HepG2 (cell line): ENCODE data around the gene MLLT10. TPM values are rescaled to one million over a fixed set of nuclear protein-coding genes. Genes with fewer than 3 reads are reported as not detected.

Experiments
- CEBPB ChIP-seq: IDR thresholded peaks from 2 replicates; pipeline ENCODE4 v1.6.1; 2011; ENCODE audit warnings: low read depth, low read length, improper control_type of control experiment, borderline replicate concordance
- GPN1 ChIP-seq: sonication (generic); formaldehyde crosslinking; IDR thresholded peaks from 2 replicates; pipeline ENCODE4 v1.5.1; 2020; ENCODE audit warnings: missing genetic modification reagents, borderline replicate concordance
- SATB2 ChIP-seq: sonication (generic); formaldehyde crosslinking; IDR thresholded peaks from 2 replicates; pipeline ENCODE4 v1.5.0; 2020; ENCODE audit warnings: missing genetic modification reagents
- SOX5 ChIP-seq: IDR thresholded peaks from 2 replicates; pipeline ENCODE4 v1.6.1; 2016; ENCODE audit warnings: borderline replicate concordance
- SP140L ChIP-seq: sonication (generic); formaldehyde crosslinking; IDR thresholded peaks from 2 replicates; pipeline ENCODE4 v1.4.0; 2020; ENCODE audit warnings: missing genetic modification reagents, borderline replicate concordance
- SPEN ChIP-seq: sonication (generic); formaldehyde crosslinking; IDR thresholded peaks from 2 replicates; pipeline ENCODE4 v1.5.1; 2020; ENCODE audit warnings: low read depth, mild to moderate bottlenecking, missing genetic modification reagents
- ZBTB38 ChIP-seq: sonication (generic); formaldehyde crosslinking; IDR thresholded peaks from 2 replicates; pipeline ENCODE4 v1.5.1; 2020; ENCODE audit warnings: mild to moderate bottlenecking, missing genetic modification reagents
- ZNF430 ChIP-seq: sonication (generic); formaldehyde crosslinking; IDR thresholded peaks from 2 replicates; pipeline ENCODE4 v1.9.0; 2021; ENCODE audit warnings: mild to moderate bottlenecking, missing genetic modification reagents
- ZNF431 ChIP-seq: sonication (generic); formaldehyde crosslinking; IDR thresholded peaks from 2 replicates; pipeline ENCODE4 v1.9.0; 2022; ENCODE audit warnings: missing genetic modification reagents, low read depth, mild to moderate bottlenecking, borderline replicate concordance
- ZNF451 ChIP-seq: sonication (generic); formaldehyde crosslinking; IDR thresholded peaks from 2 replicates; pipeline ENCODE4 v1.5.0; 2020; ENCODE audit warnings: mild to moderate bottlenecking, missing genetic modification reagents
- ZNF572 ChIP-seq: sonication (generic); formaldehyde crosslinking; IDR thresholded peaks from 2 replicates; pipeline ENCODE4 v1.5.1; 2020; ENCODE audit warnings: mild to moderate bottlenecking, missing genetic modification reagents
- ZNF841 ChIP-seq: sonication (generic); formaldehyde crosslinking; IDR thresholded peaks from 2 replicates; pipeline ENCODE4 v1.8.1; 2023; ENCODE audit warnings: missing genetic modification reagents, borderline replicate concordance
- polyA plus RNA-seq, 8 experiments: library from polyadenylated mRNA; depleted of rRNA in 3 of 8; stranded (reverse) in 7 of 8; unstranded in 1 of 8; fragments of >200 nt; fragmentation: Illumina TruSeq in 4 of 8; extraction: Trizol in 4 of 8; gene quantifications; 2 replicates each; pipeline versions ENCODE4 v1.2.1 to v1.2.3, GENCODE V29; 2011 to 2016; ENCODE audit warnings: low read depth in 4 of 8, missing spikeins in 1 of 8, mixed read lengths in 1 of 8; ENCODE audit not compliant: insufficient read depth in 1 of 8
- total RNA-seq, 5 experiments: library from RNA; depleted of rRNA; stranded (reverse); fragments of >200 nt; fragmentation: Illumina TruSeq; extraction: Trizol; gene quantifications; 2 replicates each; pipeline ENCODE4 v1.2.3, GENCODE V29; 2016; ENCODE audit warnings: low read depth in 1 of 5
- TF ChIP-seq, protein P1 (sequence below): IDR thresholded peaks from 2 replicates; pipeline ENCODE4 v1.6.1; 2012; ENCODE audit warnings: low read length, improper control_type of control experiment
- TF ChIP-seq, protein P2 (sequence below): sonication (generic); formaldehyde crosslinking; IDR thresholded peaks from 2 replicates; pipeline ENCODE4; 2020; ENCODE audit warnings: missing genetic modification reagents, mild to moderate bottlenecking, borderline replicate concordance
- TF ChIP-seq, protein P3 (sequence below): sonication (generic); formaldehyde crosslinking; IDR thresholded peaks from 2 replicates; pipeline ENCODE4 v1.4.0; 2020; ENCODE audit warnings: missing genetic modification reagents, borderline replicate concordance

MLLT10 gene
- total and polyA plus RNA-seq, 2 of the 13 experiments (the other 11 are each of a cell fraction or from before 2014, with no cell fraction given), result 51.3 to 84.1 TPM

DNA sequence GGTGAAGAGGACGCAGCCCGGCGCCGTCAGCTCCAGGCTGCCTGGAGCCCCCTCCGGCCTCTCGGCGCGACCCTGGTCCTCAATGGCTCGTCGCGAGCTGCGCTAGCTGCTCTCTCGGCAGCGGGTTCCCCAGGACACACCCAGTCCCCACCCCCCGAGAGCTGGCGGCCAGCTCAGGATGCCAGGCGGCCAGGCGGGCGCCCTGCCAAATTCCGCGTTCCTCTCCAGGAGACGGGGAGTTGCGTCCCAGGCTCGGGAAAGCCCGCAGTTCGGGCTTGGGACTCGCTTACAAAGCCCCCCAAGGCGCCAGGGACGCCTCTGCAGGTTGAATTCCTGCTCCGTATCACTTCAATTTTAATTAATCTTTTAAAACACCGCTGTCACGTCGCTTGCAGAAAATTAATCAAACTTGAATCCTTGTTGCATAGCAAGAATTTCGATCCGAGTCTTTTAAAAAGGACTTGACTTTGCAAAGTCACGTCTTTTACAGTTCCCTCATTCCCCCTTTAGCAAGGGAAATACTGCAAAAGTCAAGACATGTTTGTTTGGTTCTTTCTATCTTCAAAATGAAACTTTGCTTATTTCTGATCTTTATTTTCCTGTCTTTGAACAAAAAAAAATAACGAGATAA lies 36.7 kb upstream of the MLLT10 start (continued):
- TF ChIP-seq, protein P1, sequence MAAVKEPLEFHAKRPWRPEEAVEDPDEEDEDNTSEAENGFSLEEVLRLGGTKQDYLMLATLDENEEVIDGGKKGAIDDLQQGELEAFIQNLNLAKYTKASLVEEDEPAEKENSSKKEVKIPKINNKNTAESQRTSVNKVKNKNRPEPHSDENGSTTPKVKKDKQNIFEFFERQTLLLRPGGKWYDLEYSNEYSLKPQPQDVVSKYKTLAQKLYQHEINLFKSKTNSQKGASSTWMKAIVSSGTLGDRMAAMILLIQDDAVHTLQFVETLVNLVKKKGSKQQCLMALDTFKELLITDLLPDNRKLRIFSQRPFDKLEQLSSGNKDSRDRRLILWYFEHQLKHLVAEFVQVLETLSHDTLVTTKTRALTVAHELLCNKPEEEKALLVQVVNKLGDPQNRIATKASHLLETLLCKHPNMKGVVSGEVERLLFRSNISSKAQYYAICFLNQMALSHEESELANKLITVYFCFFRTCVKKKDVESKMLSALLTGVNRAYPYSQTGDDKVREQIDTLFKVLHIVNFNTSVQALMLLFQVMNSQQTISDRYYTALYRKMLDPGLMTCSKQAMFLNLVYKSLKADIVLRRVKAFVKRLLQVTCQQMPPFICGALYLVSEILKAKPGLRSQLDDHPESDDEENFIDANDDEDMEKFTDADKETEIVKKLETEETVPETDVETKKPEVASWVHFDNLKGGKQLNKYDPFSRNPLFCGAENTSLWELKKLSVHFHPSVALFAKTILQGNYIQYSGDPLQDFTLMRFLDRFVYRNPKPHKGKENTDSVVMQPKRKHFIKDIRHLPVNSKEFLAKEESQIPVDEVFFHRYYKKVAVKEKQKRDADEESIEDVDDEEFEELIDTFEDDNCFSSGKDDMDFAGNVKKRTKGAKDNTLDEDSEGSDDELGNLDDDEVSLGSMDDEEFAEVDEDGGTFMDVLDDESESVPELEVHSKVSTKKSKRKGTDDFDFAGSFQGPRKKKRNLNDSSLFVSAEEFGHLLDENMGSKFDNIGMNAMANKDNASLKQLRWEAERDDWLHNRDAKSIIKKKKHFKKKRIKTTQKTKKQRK, result no peak
- TF ChIP-seq CEBPB (no peak), ZNF430 (no peak; the same call in 1 of the 2 replicates), GPN1 (CRISPR knock-in tag) (no peak), SATB2 (no peak), SPEN (CRISPR knock-in tag) (peak; percentile 66), ZNF572 (CRISPR knock-in tag) (no peak; the same call in 1 of the 2 replicates), ZNF451 (CRISPR knock-in tag) (no peak), SOX5 (CRISPR knock-in tag) (peak; percentile 47; the same call in 1 of the 2 replicates), SP140L (CRISPR knock-in tag) (no peak), ZNF431 (CRISPR knock-in tag) (no peak), ZNF841 (CRISPR knock-in tag) (no peak), ZBTB38 (CRISPR knock-in tag) (peak; percentile 55; the same call in 1 of the 2 replicates)
- TF ChIP-seq, protein P2, sequence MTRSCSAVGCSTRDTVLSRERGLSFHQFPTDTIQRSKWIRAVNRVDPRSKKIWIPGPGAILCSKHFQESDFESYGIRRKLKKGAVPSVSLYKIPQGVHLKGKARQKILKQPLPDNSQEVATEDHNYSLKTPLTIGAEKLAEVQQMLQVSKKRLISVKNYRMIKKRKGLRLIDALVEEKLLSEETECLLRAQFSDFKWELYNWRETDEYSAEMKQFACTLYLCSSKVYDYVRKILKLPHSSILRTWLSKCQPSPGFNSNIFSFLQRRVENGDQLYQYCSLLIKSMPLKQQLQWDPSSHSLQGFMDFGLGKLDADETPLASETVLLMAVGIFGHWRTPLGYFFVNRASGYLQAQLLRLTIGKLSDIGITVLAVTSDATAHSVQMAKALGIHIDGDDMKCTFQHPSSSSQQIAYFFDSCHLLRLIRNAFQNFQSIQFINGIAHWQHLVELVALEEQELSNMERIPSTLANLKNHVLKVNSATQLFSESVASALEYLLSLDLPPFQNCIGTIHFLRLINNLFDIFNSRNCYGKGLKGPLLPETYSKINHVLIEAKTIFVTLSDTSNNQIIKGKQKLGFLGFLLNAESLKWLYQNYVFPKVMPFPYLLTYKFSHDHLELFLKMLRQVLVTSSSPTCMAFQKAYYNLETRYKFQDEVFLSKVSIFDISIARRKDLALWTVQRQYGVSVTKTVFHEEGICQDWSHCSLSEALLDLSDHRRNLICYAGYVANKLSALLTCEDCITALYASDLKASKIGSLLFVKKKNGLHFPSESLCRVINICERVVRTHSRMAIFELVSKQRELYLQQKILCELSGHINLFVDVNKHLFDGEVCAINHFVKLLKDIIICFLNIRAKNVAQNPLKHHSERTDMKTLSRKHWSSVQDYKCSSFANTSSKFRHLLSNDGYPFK (CRISPR knock-in tag), result peak; percentile 16; the same call in 1 of the 2 replicates
- TF ChIP-seq, protein P3, sequence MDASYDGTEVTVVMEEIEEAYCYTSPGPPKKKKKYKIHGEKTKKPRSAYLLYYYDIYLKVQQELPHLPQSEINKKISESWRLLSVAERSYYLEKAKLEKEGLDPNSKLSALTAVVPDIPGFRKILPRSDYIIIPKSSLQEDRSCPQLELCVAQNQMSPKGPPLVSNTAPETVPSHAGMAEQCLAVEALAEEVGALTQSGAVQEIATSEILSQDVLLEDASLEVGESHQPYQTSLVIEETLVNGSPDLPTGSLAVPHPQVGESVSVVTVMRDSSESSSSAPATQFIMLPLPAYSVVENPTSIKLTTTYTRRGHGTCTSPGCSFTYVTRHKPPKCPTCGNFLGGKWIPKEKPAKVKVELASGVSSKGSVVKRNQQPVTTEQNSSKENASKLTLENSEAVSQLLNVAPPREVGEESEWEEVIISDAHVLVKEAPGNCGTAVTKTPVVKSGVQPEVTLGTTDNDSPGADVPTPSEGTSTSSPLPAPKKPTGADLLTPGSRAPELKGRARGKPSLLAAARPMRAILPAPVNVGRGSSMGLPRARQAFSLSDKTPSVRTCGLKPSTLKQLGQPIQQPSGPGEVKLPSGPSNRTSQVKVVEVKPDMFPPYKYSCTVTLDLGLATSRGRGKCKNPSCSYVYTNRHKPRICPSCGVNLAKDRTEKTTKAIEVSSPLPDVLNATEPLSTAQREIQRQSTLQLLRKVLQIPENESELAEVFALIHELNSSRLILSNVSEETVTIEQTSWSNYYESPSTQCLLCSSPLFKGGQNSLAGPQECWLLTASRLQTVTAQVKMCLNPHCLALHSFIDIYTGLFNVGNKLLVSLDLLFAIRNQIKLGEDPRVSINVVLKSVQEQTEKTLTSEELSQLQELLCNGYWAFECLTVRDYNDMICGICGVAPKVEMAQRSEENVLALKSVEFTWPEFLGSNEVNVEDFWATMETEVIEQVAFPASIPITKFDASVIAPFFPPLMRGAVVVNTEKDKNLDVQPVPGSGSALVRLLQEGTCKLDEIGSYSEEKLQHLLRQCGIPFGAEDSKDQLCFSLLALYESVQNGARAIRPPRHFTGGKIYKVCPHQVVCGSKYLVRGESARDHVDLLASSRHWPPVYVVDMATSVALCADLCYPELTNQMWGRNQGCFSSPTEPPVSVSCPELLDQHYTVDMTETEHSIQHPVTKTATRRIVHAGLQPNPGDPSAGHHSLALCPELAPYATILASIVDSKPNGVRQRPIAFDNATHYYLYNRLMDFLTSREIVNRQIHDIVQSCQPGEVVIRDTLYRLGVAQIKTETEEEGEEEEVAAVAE (CRISPR knock-in tag), result no peak
